Glutamatergic neuron (in vitro differentiated cells): ENCODE results near the gene CDK5. TPM values are rescaled to one million over a fixed set of nuclear protein-coding genes. Genes with fewer than 3 reads are reported as not detected.

Source experiments
- DNase-seq: peaks from one replicate; pipeline ENCODE4 v3.0.0; 2022
- H3K27ac Mint-ChIP-seq: one replicate; pipeline ENCODE4 v1.8.0; 2020; ENCODE audit warnings: mild to moderate bottlenecking, mixed read lengths, inconsistent platforms; ENCODE audit not compliant: unreplicated experiment
- H3K27me3 Mint-ChIP-seq: one replicate; pipeline ENCODE4 v1.8.0; 2020; ENCODE audit warnings: mild to moderate bottlenecking, moderate library complexity, mixed read lengths, inconsistent platforms; ENCODE audit not compliant: unreplicated experiment
- H3K36me3 Mint-ChIP-seq: one replicate; pipeline ENCODE4 v1.8.0; 2020; ENCODE audit warnings: mild to moderate bottlenecking, mixed read lengths, inconsistent platforms; ENCODE audit not compliant: unreplicated experiment
- H3K4me1 Mint-ChIP-seq: one replicate; pipeline ENCODE4 v1.8.0; 2020; ENCODE audit warnings: mild to moderate bottlenecking, low read depth, mixed read lengths, inconsistent platforms; ENCODE audit not compliant: unreplicated experiment
- H3K4me3 Mint-ChIP-seq: one replicate; pipeline ENCODE4 v1.8.0; 2020; ENCODE audit warnings: mild to moderate bottlenecking, mixed read lengths, inconsistent platforms; ENCODE audit not compliant: unreplicated experiment
- H3K9me3 Mint-ChIP-seq: one replicate; pipeline ENCODE4 v1.8.0; 2020; ENCODE audit warnings: mild to moderate bottlenecking, moderate library complexity, mixed read lengths, inconsistent platforms; ENCODE audit not compliant: unreplicated experiment
- CTCF ChIP-seq: fragments of 200-600 bp; sonication (generic); IDR thresholded peaks from one replicate; pipeline ENCODE4 v1.5.0; 2021; ENCODE audit not compliant: partially characterized antibody, unreplicated experiment
- total RNA-seq: library from RNA; stranded (reverse); fragmentation: NEBNext Ultra II Directional; extraction: Animal tissue kit (Norgen Biotek cat#: 25700); gene quantifications from one replicate; pipeline ENCODE4 v1.2.1, GENCODE V29; 2021; ENCODE audit not compliant: unreplicated experiment

Gene CDK5
- total RNA-seq, 1 donor from 2014 or later = 52.9 TPM

DNA sequence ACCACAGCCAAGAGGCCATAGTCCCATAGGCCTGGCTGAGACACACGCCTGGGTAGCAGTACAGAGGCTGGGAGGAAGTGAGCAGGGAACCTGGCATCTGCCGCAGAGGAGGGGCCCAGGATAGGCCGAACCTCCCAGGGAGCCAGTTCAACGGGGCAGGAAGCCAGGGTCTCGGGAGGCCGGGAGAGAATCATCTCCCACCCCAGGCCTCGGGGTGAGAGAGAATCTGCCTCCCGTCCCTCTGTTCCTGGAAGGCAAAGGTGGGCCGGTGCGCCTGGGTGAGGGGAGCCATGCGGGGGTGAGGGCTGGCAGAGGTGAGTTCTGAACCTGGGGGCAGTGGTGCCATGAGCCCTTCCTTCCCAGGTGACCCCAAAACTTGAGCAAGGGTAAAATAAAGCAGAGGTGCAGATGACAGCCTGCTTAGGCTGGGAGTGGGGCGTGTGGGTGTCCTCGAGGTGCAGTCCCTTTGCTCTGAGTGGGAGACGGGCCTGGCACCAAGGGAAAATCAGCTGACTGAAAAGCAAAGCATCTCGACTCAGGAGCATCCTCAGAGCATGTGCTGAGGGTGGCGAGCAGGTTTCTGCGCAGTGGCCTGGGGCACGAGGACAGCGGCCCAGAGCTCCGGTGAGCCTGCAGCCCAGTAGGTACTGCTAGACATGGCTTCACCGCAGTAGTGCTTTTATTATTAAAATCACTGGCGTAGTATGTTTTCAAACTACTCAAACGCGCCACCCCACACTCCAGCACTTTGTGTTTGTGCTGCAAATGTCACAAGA lies 44.1 kb upstream of the CDK5 start:
- peaks cover 5% of the 10 kb centered on the region for H3K27me3 Mint-ChIP-seq
- peaks cover 11% of the 10 kb centered on the region for H3K9me3 Mint-ChIP-seq
- DNase-seq = no peak
- H3K4me1 Mint-ChIP-seq = peaks cover 44% of the 10 kb centered on the region
- peak overlapping the region; percentile 22 for H3K27ac Mint-ChIP-seq
- no peak for TF ChIP-seq CTCF
- H3K36me3 Mint-ChIP-seq = no peaks in the 10 kb centered on the region
- no peak overlapping the region for H3K4me3 Mint-ChIP-seq

- Mint-ChIP-seq H3K4me3 (peak overlapping the region; percentile 20), H3K27ac (no peak overlapping the region)
Measured at GRCh38 chr7:151100921-151101320, 43.2 kb upstream of the CDK5 start.

GRCh38 chr7:151099486-151100211 lies 42.0 kb upstream of the CDK5 start:
- peaks cover 3% of the 10 kb centered on the region for H3K27me3 Mint-ChIP-seq
- no peak for TF ChIP-seq CTCF
- H3K4me3 Mint-ChIP-seq = no peak overlapping the region
- no peak overlapping the region for H3K27ac Mint-ChIP-seq
- no peak for DNase-seq
- peaks cover 7% of the 10 kb centered on the region for H3K9me3 Mint-ChIP-seq
- H3K36me3 Mint-ChIP-seq = no peaks in the 10 kb centered on the region
- H3K4me1 Mint-ChIP-seq = peaks cover 46% of the 10 kb centered on the region

More at GRCh38 chr7:151100921-151101320, 43.2 kb upstream of the CDK5 start:
- no peaks in the 10 kb centered on the region for H3K36me3 Mint-ChIP-seq
- H3K9me3 Mint-ChIP-seq = peaks cover 11% of the 10 kb centered on the region
- no peak for DNase-seq
- H3K4me1 Mint-ChIP-seq = peaks cover 44% of the 10 kb centered on the region
- H3K27me3 Mint-ChIP-seq = peaks cover 4% of the 10 kb centered on the region
- TF ChIP-seq CTCF = no peak

DNA sequence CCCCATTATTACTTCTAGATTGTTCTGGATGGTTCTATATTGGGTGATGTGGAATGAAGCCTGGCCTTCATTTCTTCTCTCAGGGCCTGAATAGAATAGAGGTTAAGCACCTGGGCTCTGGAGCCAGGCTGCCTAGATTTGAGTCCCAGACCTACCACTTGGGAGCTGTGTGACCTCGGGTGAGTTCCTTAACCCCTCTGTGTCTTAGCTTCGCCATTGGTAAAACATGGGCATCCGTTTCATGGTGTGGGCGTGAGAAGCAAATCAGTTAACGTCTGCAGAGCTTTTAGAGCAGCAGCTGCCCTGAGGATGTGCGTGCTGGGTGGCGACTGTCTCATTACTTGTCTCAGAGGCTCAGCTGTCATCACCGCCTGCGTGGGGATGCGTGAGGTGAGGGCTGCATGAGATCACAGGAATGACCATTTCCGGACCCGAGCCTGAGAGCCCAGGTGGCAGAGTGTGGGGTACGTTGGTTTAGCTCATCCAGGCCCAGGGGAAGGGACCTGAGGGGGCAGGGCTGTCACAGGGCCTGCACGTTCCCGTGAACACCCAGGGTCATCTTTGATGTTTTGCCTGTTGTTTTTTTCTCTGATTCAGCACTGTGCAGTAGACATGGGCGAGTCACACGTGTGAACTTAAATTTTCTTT lies 38.3 kb upstream of the CDK5 start:
- H3K9me3 Mint-ChIP-seq = peaks cover 5% of the 10 kb centered on the region
- H3K27ac Mint-ChIP-seq = peak overlapping the region; percentile 84
- peak overlapping the region; percentile 52 for H3K4me3 Mint-ChIP-seq
- peaks cover 9% of the 10 kb centered on the region for H3K27me3 Mint-ChIP-seq
- TF ChIP-seq CTCF = no peak
- DNase-seq = no peak
- no peaks in the 10 kb centered on the region for H3K36me3 Mint-ChIP-seq
- H3K4me1 Mint-ChIP-seq = peaks cover 49% of the 10 kb centered on the region
